Natural killer cell (primary cell): ENCODE measurements around the gene GNG7. TPM values are rescaled to one million over a fixed set of nuclear protein-coding genes. Genes with fewer than 3 reads are reported as not detected.

ENCODE experiments used
- ATAC-seq, 3 donors: fragments of 150-1000 bp in 2 of 3; fragments of 200-7000 bp in 1 of 3; cut with Tn5 transposase; 1 replicate in 1 of 3; 2 replicates in 2 of 3; pipeline ENCODE4 v1.10.0; 2021; ENCODE audit warnings: mild to moderate bottlenecking in 2 of 3, moderate library complexity in 2 of 3
- DNase-seq, 2 donors: peaks; one replicate each; pipeline versions ENCODE4 v3.0.0 to v3.0.0-alpha.2; 2013 to 2021; ENCODE audit warnings: mixed read lengths in 1 of 2
- H3K27ac ChIP-seq: one replicate; pipeline ENCODE4 v1.5.1; 2013; ENCODE audit warnings: mild to moderate bottlenecking, low read length
- H3K27me3 ChIP-seq: one replicate; pipeline ENCODE4 v1.6.1; 2013; ENCODE audit warnings: low read length; ENCODE audit not compliant: control insufficient read depth, insufficient read depth
- H3K36me3 ChIP-seq: one replicate; pipeline ENCODE4 v1.6.1; 2013; ENCODE audit warnings: low read length; ENCODE audit not compliant: control insufficient read depth, insufficient read depth
- H3K4me1 ChIP-seq: one replicate; pipeline ENCODE4 v1.6.1; 2013; ENCODE audit warnings: low read length; ENCODE audit not compliant: control insufficient read depth, insufficient read depth
- H3K4me3 ChIP-seq: one replicate; pipeline ENCODE4 v1.5.1; 2013; ENCODE audit warnings: low read length
- H3K9me3 ChIP-seq: one replicate; pipeline ENCODE4 v1.6.1; 2013; ENCODE audit warnings: low read length; ENCODE audit not compliant: control insufficient read depth, insufficient read depth
- H3K27ac Mint-ChIP-seq, 2 donors: one replicate each; pipeline ENCODE4 v1.8.0; 2022; ENCODE audit warnings: mild to moderate bottlenecking in 2 of 2, mixed read lengths in 2 of 2, moderate library complexity in 1 of 2
- H3K27me3 Mint-ChIP-seq, 2 donors: one replicate each; pipeline ENCODE4 v1.8.0; 2022; ENCODE audit warnings: low read depth in 2 of 2, mixed read lengths in 2 of 2
- H3K36me3 Mint-ChIP-seq: one replicate; pipeline ENCODE4 v1.8.0; 2022; ENCODE audit warnings: mixed read lengths
- H3K4me1 Mint-ChIP-seq, 2 donors: one replicate each; pipeline ENCODE4 v1.8.0; 2022; ENCODE audit warnings: mixed read lengths in 2 of 2
- H3K4me3 Mint-ChIP-seq: one replicate; pipeline ENCODE4 v1.8.0; 2022; ENCODE audit warnings: mild to moderate bottlenecking, moderate library complexity, mixed read lengths
- H3K9me3 Mint-ChIP-seq, 2 donors: one replicate each; pipeline ENCODE4 v1.8.0; 2022; ENCODE audit warnings: mixed read lengths in 2 of 2
- CTCF ChIP-seq: fragments of 200-600 bp; IDR thresholded peaks from one replicate; pipeline ENCODE4 v1.8.0; 2022; ENCODE audit warnings: antibody characterized with exemption
- WGBS: methylation state at CpG from one replicate; pipeline ENCODE4 v1.1.7; 2013; ENCODE audit warnings: missing lambda C conversion rate; ENCODE audit not compliant: insufficient coverage; 5-methylcytosine and 5-hydroxymethylcytosine counted together
- intact Hi-C: fragments of 100-400 bp; cut with micrococcal nuclease; formaldehyde crosslinking; loops from one replicate; pipeline ENCODE4 v1.14.2; 2022
- total RNA-seq, 4 donors: library from RNA; stranded (reverse); fragments of 120-200 nt in 1 of 4; gene quantifications; one replicate each; pipeline versions ENCODE4 v1.2.3 to v1.2.4, GENCODE V29; 2013 to 2022

The GNG7 gene
- total RNA-seq, 3 donors from 2014 or later (not counting 1 experiment from before 2014, with no cell fraction given), result 0.75 to 4.8 (median 1.5) TPM

- intact Hi-C loops, result no loop called here
- peak overlapping the region; percentile 88 for H3K27ac ChIP-seq
- WGBS, result 53% methylated on average over 7 of the region's 8 CpGs
- Mint-ChIP-seq H3K27ac (no peak overlapping the region), H3K27me3 (peaks cover 0 to 3% of the 10 kb centered on the region in 2 donors), H3K9me3 (no peaks in the 10 kb centered on the region), H3K36me3 (no peaks in the 10 kb centered on the region), H3K4me1 (no peaks in the 10 kb centered on the region), H3K4me3 (no peak overlapping the region)
- no peaks in the 10 kb centered on the region for H3K36me3 ChIP-seq
- DNase-seq, result no peak
- H3K4me1 ChIP-seq, result peaks cover 25% of the 10 kb centered on the region
- TF ChIP-seq CTCF, result no peak
- no peaks in the 10 kb centered on the region for H3K27me3 ChIP-seq
- H3K4me3 ChIP-seq, result no peak overlapping the region
- ATAC-seq, result peak in 1 of 3 donors; percentile 67
- no peaks in the 10 kb centered on the region for H3K9me3 ChIP-seq
Measured at GRCh38 chr19:2678044-2678671, 24.3 kb downstream of the GNG7 start.

GRCh38 chr19:2676823-2677222, 25.7 kb downstream of the GNG7 start:
- 91% methylated on average over 12 of the region's 12 CpGs for WGBS
- no peaks in the 10 kb centered on the region for H3K4me1 Mint-ChIP-seq
- no peak overlapping the region for H3K4me3 ChIP-seq

GRCh38 chr19:2675892-2676291, 26.6 kb downstream of the GNG7 start:
- Histone ChIP-seq H3K9me3 (no peaks in the 10 kb centered on the region), H3K4me3 (no peak overlapping the region), H3K27ac (no peak overlapping the region), H3K4me1 (peaks cover 17% of the 10 kb centered on the region), H3K36me3 (no peaks in the 10 kb centered on the region), H3K27me3 (no peaks in the 10 kb centered on the region)
- H3K27me3 Mint-ChIP-seq, result peaks cover 0 to 3% of the 10 kb centered on the region in 2 donors
- no peak overlapping the region for H3K27ac Mint-ChIP-seq
- ATAC-seq (no peak), DNase-seq (no peak)
- no peaks in the 10 kb centered on the region for H3K4me1 Mint-ChIP-seq
- no peaks in the 10 kb centered on the region for H3K9me3 Mint-ChIP-seq
- no peaks in the 10 kb centered on the region for H3K36me3 Mint-ChIP-seq
- TF ChIP-seq CTCF, result no peak
- WGBS, result 83% methylated on average over 11 of the region's 11 CpGs
- H3K4me3 Mint-ChIP-seq, result no peak overlapping the region
- intact Hi-C loops, result no loop called here

More at GRCh38 chr19:2676823-2677222, 25.7 kb downstream of the GNG7 start:
- intact Hi-C loops, result no loop called here
- Mint-ChIP-seq H3K9me3 (no peaks in the 10 kb centered on the region), H3K4me3 (no peak overlapping the region), H3K27ac (no peak overlapping the region), H3K27me3 (peaks cover 0 to 3% of the 10 kb centered on the region in 2 donors), H3K36me3 (no peaks in the 10 kb centered on the region)
- H3K4me1 ChIP-seq, result peaks cover 21% of the 10 kb centered on the region
- H3K36me3 ChIP-seq, result no peaks in the 10 kb centered on the region
- no peak for ATAC-seq
- DNase-seq, result no peak
- no peaks in the 10 kb centered on the region for H3K27me3 ChIP-seq
- no peak overlapping the region for H3K27ac ChIP-seq
- no peak for TF ChIP-seq CTCF
- H3K9me3 ChIP-seq, result no peaks in the 10 kb centered on the region

GRCh38 chr19:2670217-2670616, 32.3 kb downstream of the GNG7 start:
- Histone ChIP-seq H3K36me3 (no peaks in the 10 kb centered on the region), H3K27me3 (no peaks in the 10 kb centered on the region), H3K4me1 (no peaks in the 10 kb centered on the region), H3K9me3 (no peaks in the 10 kb centered on the region), H3K4me3 (no peak overlapping the region), H3K27ac (no peak overlapping the region)
- no peak for DNase-seq
- no peak for TF ChIP-seq CTCF
- WGBS, result 90% methylated on average over 16 of the region's 16 CpGs
- no peaks in the 10 kb centered on the region for H3K36me3 Mint-ChIP-seq
- H3K4me3 Mint-ChIP-seq, result no peak overlapping the region
- no peaks in the 10 kb centered on the region for H3K9me3 Mint-ChIP-seq
- intact Hi-C loops, result no loop called here
- ATAC-seq, result no peak
- no peaks in the 10 kb centered on the region for H3K4me1 Mint-ChIP-seq
- no peaks in the 10 kb centered on the region for H3K27me3 Mint-ChIP-seq
- no peak overlapping the region for H3K27ac Mint-ChIP-seq
